ENCODE data around the gene APBB2.
"Not testable (repeated sequence)": the region's sequence is repeated elsewhere in the genome, so short reads cannot be mapped to it uniquely, and the experiment has no call there.

DNA sequence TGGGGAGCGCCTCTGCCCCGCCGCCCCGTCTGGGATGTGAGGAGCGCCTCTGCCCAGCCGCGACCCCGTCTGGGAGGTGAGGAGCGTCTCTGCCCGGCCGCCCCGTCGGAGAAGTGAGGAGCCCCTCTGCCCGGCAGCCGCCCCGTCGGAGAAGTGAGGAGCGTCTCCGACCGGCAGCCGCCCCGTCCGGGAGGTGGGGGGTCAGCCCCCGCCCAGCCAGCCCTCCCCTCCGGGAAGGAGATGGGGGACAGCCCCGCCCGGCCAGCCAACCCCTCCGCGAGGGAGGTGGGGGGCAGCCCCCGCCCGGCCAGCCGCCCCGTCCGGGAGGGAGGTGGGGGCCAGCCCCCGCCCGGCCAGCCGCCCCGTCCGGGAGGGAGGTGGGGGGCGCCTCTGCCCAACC, 165.2 kb downstream of the APBB2 start:
- TF ChIP-seq, protein P1, sequence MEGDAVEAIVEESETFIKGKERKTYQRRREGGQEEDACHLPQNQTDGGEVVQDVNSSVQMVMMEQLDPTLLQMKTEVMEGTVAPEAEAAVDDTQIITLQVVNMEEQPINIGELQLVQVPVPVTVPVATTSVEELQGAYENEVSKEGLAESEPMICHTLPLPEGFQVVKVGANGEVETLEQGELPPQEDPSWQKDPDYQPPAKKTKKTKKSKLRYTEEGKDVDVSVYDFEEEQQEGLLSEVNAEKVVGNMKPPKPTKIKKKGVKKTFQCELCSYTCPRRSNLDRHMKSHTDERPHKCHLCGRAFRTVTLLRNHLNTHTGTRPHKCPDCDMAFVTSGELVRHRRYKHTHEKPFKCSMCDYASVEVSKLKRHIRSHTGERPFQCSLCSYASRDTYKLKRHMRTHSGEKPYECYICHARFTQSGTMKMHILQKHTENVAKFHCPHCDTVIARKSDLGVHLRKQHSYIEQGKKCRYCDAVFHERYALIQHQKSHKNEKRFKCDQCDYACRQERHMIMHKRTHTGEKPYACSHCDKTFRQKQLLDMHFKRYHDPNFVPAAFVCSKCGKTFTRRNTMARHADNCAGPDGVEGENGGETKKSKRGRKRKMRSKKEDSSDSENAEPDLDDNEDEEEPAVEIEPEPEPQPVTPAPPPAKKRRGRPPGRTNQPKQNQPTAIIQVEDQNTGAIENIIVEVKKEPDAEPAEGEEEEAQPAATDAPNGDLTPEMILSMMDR (IDR thresholded peaks at IDR 0.05): not testable (repeated sequence)
- not testable (repeated sequence) for TF ChIP-seq POLR2AphosphoS5, POLR2A (IDR thresholded peaks at IDR 0.05)

Data from prostate gland (tissue), 2 donors.